ENCODE results near the gene VPS11.
"Not testable (repeated sequence)": the region's sequence is repeated elsewhere in the genome, so short reads cannot be mapped to it uniquely, and the experiment has no call there.

The VPS11 gene

GRCh38 chr11:119029340-119030028, 38.1 kb upstream of the VPS11 start:
- H3K4me1 Mint-ChIP-seq = peaks cover 34% of the 10 kb centered on the region
- H3K36me3 Mint-ChIP-seq = no peaks in the 10 kb centered on the region
- H3K4me3 Mint-ChIP-seq = peak overlapping the region; percentile 86
- H3K27ac Mint-ChIP-seq = peak overlapping the region; percentile 92
- H3K9me3 Mint-ChIP-seq = no peaks in the 10 kb centered on the region
- H3K27me3 Mint-ChIP-seq = no peaks in the 10 kb centered on the region

GRCh38 chr11:119030029-119030328, 37.6 kb upstream of the VPS11 start:
- peak overlapping the region; percentile 86 for H3K4me3 Mint-ChIP-seq
- peaks cover 29% of the 10 kb centered on the region for H3K4me1 Mint-ChIP-seq
- no peaks in the 10 kb centered on the region for H3K9me3 Mint-ChIP-seq
- peak overlapping the region; percentile 92 for H3K27ac Mint-ChIP-seq
- no peaks in the 10 kb centered on the region for H3K27me3 Mint-ChIP-seq
- no peaks in the 10 kb centered on the region for H3K36me3 Mint-ChIP-seq

DNA sequence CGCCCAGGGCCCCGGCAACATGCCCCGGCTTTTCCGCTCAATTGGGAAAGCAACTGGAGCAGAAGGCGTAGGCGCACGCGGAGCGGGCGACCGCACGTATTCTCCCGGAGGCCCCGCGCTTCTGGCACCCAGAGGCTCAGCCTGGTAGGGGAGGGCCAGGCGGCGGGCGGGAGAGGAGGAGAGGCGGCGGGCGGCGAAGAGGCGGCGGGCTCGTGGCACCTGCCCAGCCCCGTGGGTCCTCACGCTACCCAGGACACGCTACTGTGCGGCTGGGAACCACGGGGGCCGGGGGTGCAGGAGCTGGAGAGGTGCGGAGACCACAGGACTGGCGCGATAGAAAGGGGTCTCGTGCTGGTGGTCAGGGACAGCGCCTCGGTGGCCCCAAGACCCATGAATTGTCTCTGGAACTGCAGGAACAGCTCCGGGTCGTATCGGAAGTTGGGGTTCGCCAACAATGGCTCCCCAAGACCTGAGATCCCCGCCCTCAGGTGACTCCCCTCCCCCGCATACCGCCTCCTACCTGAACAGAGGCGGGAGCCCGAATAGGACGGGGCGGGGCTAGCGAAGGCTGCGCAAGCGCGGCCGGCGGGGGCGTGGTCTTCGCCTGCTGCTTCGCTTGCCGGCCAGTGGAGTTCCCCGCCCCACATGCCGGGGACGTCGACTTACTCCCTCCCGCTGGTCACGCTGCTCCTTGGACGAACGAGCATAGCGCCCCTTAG, 37.1 kb upstream of the VPS11 start, which contains the start of gene SLC37A4:
TSS of gene SLC37A4 (minus strand) at position 549 of the 719 bp plus-strand sequence.
- Mint-ChIP-seq H3K36me3 (no peaks in the 10 kb centered on the region), H3K27me3 (no peaks in the 10 kb centered on the region), H3K9me3 (no peaks in the 10 kb centered on the region), H3K4me1 (peaks cover 24% of the 10 kb centered on the region), H3K4me3 (peak within 1 kb of the TSS; percentile 86), H3K27ac (peak within 1 kb of the TSS; percentile 92)

GRCh38 chr11:119031912-119032280, 35.7 kb upstream of the VPS11 start:
- H3K4me1 Mint-ChIP-seq = peaks cover 23% of the 10 kb centered on the region
- no peaks in the 10 kb centered on the region for H3K9me3 Mint-ChIP-seq
- H3K4me3 Mint-ChIP-seq = peak overlapping the region; percentile 36
- no peak overlapping the region for H3K27ac Mint-ChIP-seq
- H3K27me3 Mint-ChIP-seq = no peaks in the 10 kb centered on the region
- no peaks in the 10 kb centered on the region for H3K36me3 Mint-ChIP-seq

DNA sequence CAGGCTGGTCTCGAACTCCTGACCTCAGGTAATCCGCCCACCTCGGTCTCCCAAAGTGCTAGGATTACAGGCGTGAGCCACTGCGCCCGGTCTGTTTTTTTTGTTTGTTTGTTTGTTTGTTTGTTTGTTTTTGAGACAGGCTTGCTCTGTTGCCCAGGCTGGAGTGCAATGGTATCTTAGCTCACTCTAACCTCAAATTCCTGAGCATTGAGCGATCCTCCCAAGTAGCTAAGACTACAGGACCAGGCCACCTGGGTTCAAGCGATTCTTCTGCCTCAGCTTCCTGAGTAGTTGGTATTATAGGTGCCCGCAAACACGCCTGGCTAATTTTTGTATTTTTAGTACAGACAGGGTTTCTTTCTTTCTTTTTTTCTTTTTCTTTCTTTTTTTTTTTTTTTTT, 34.2 kb upstream of the VPS11 start:
- H3K27me3 Mint-ChIP-seq, H3K4me3 Mint-ChIP-seq, H3K36me3 Mint-ChIP-seq, H3K9me3 Mint-ChIP-seq, H3K27ac Mint-ChIP-seq: not testable (repeated sequence)
- peaks cover 20% of the 10 kb centered on the region for H3K4me1 Mint-ChIP-seq

- Mint-ChIP-seq H3K9me3 (no peaks in the 10 kb centered on the region), H3K36me3 (no peaks in the 10 kb centered on the region), H3K27me3 (no peaks in the 10 kb centered on the region), H3K4me3 (no peak overlapping the region), H3K4me1 (peaks cover 8% of the 10 kb centered on the region), H3K27ac (no peak overlapping the region)
Observed at GRCh38 chr11:119034813-119035212, 32.8 kb upstream of the VPS11 start.

GRCh38 chr11:119038884-119039283, 28.7 kb upstream of the VPS11 start:
- Mint-ChIP-seq H3K27me3 (no peaks in the 10 kb centered on the region), H3K36me3 (no peaks in the 10 kb centered on the region), H3K4me3 (no peak overlapping the region), H3K27ac (no peak overlapping the region), H3K4me1 (peaks cover 5% of the 10 kb centered on the region), H3K9me3 (no peaks in the 10 kb centered on the region)

DNA sequence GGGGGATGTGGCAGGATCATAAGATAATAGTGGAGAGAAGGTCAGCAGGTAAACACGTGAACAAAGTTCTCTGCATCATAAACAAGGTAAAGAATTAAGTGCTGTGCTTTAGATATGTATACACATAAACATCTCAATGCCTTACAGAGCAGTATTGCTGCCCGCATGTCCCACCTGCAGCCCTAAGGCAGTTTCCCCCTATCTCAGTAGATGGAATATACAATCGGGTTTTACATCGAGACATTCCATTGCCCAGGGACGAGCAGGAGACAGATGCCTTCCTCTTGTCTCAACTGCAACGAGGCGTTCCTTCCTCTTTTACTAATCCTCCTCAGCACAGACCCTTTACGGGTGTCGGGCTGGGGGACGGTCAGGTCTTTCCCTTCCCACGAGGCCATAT, 28.1 kb upstream of the VPS11 start:
- H3K4me3 Mint-ChIP-seq, H3K9me3 Mint-ChIP-seq, H3K36me3 Mint-ChIP-seq, H3K27me3 Mint-ChIP-seq, H3K27ac Mint-ChIP-seq, H3K4me1 Mint-ChIP-seq: not testable (repeated sequence)

DNA sequence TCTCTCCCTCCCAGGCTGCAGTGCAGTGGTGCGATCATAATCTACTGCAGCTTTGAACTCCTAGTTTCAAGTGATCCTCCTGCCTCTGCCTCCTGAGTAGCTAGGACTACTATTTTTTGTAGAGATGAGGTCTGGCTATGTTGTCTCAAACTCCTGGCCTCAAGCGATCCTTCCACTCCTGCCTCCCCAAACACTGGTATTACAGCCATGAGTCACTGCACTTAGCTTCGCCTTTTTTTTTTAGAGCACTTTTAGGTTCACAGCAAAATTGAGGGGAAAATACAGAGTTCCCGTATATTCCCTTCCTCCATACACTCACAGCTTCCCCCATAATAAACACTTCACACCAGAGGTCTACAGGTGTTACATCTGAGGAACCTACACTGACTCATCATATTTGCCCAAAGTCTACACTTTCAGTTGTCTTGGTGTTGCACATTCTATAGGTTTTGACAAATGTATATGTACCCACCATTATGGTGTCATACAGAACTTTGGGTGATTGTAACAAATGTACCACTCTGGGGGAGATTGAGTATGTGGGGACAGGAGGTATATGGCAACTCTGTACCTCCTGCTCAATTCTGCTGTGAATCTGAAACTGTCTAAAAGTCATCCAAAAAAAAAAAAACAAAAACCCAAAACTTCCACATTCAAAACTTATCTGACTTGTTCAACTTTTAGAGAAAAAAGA, 25.6 kb upstream of the VPS11 start:
- peaks cover 5% of the 10 kb centered on the region for H3K4me1 Mint-ChIP-seq
- no peaks in the 10 kb centered on the region for H3K9me3 Mint-ChIP-seq
- H3K27ac Mint-ChIP-seq = no peak overlapping the region
- peaks cover 2% of the 10 kb centered on the region for H3K36me3 Mint-ChIP-seq
- H3K27me3 Mint-ChIP-seq = no peaks in the 10 kb centered on the region
- no peak overlapping the region for H3K4me3 Mint-ChIP-seq

GRCh38 chr11:119042927-119043326, 24.7 kb upstream of the VPS11 start:
- H3K27ac Mint-ChIP-seq = no peak overlapping the region
- H3K4me1 Mint-ChIP-seq = peaks cover 5% of the 10 kb centered on the region
- H3K9me3 Mint-ChIP-seq = no peaks in the 10 kb centered on the region
- peaks cover 7% of the 10 kb centered on the region for H3K36me3 Mint-ChIP-seq
- H3K27me3 Mint-ChIP-seq = no peaks in the 10 kb centered on the region
- no peak overlapping the region for H3K4me3 Mint-ChIP-seq

DNA sequence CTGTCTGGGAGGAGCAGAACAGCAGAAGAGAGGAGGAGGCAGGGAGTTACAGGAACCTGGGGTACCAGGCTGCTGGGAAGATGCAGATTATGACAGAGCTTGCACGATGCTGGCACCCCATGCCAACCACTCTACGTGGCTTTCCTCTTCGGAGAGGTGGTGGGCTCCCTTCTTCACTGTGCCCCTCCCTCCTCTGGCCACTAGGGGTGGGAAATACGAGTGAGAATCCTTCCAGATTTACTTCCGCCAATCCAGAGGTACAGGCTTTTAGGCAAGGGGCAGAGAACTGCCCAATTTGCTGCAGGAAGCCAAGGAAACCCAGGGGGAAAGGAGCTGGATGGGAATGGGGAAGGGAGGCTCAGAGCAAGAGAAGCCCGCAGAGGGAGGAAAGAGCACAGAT, 22.9 kb upstream of the VPS11 start:
- no peak overlapping the region for H3K27ac Mint-ChIP-seq
- H3K4me3 Mint-ChIP-seq = no peak overlapping the region
- H3K4me1 Mint-ChIP-seq = peaks cover 5% of the 10 kb centered on the region
- peaks cover 11% of the 10 kb centered on the region for H3K36me3 Mint-ChIP-seq
- H3K9me3 Mint-ChIP-seq = no peaks in the 10 kb centered on the region
- H3K27me3 Mint-ChIP-seq = no peaks in the 10 kb centered on the region

- Mint-ChIP-seq H3K27ac (no peak overlapping the region), H3K36me3 (peaks cover 11% of the 10 kb centered on the region)
Observed at GRCh38 chr11:119046489-119046888, 21.1 kb upstream of the VPS11 start.

DNA sequence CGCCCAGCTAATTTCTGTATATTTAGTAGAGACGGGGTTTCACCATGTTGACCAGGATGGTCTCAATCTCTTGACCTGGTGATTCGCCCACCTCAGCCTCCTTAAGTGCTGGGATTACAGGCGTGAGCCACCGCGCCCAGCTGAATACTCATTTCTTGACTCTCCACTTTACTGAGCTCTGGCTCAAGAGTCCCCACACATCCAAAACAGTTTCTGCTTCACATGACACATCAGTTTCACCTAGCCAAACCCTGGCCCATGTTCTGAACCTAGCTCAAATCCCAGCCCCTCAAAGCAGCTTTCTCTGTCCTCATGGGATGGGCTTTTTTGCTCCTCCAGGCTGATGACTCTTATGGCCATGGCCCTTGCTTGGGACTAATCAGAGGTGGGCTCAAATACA, 20.4 kb upstream of the VPS11 start:
- Mint-ChIP-seq H3K36me3 (peaks cover 13% of the 10 kb centered on the region), H3K27me3 (no peaks in the 10 kb centered on the region), H3K27ac (no peak overlapping the region)

More at GRCh38 chr11:119046489-119046888, 21.1 kb upstream of the VPS11 start:
- Mint-ChIP-seq H3K4me3 (no peak overlapping the region), H3K9me3 (no peaks in the 10 kb centered on the region), H3K4me1 (peaks cover 9% of the 10 kb centered on the region), H3K27me3 (no peaks in the 10 kb centered on the region)

DNA sequence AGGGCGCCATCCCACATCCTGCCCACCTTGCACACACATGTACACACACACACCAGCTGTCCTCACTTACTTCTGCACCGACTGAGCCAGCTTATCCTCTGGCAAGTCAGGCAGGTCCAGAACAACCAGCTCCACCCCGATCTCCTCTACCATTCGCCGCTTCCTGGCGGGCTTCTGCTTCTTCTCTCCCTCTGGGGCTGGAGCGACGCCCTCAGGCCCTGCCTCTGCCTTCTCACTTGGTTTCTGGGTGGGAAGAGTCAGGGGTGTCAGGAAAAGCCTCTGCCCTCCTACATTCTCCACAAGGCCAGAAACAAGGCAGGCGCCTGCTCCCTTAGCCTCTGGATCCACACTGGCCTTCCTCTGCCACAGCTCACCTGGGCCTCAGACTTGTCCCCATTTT, 19.0 kb upstream of the VPS11 start:
- Mint-ChIP-seq H3K9me3 (no peaks in the 10 kb centered on the region), H3K36me3 (peaks cover 23% of the 10 kb centered on the region)

More for the DNA sequence above, 20.4 kb upstream of the VPS11 start:
- Mint-ChIP-seq H3K4me3 (no peak overlapping the region), H3K4me1 (peaks cover 9% of the 10 kb centered on the region), H3K9me3 (no peaks in the 10 kb centered on the region)

GRCh38 chr11:119049081-119049480, 18.5 kb upstream of the VPS11 start:
- Mint-ChIP-seq H3K36me3 (peaks cover 28% of the 10 kb centered on the region), H3K4me3 (no peak overlapping the region), H3K9me3 (no peaks in the 10 kb centered on the region), H3K4me1 (peaks cover 22% of the 10 kb centered on the region), H3K27me3 (no peaks in the 10 kb centered on the region), H3K27ac (no peak overlapping the region)

More for the DNA sequence above, 19.0 kb upstream of the VPS11 start:
- peaks cover 19% of the 10 kb centered on the region for H3K4me1 Mint-ChIP-seq
- H3K4me3 Mint-ChIP-seq = no peak overlapping the region
- no peaks in the 10 kb centered on the region for H3K27me3 Mint-ChIP-seq
- no peak overlapping the region for H3K27ac Mint-ChIP-seq

Data from activated naive CD4-positive, alpha-beta T cell treated with anti-CD3 and anti-CD28 coated beads, Interleukin-2, amount 50 U/mL, for 24 hours (primary cell).